B cell (primary cell): ENCODE results near the gene TCIRG1. TPM values are rescaled to one million over a fixed set of nuclear protein-coding genes. Genes with fewer than 3 reads are reported as not detected.
A peak's percentile ranks its signal among the peaks of the same experiment; 100 is the strongest.
"Not testable (repeated sequence)": the region's sequence is repeated elsewhere in the genome, so short reads cannot be mapped to it uniquely, and the experiment has no call there.

ENCODE experiments used
- ATAC-seq: fragments of 200-7000 bp; cut with Tn5 transposase; one replicate; pipeline ENCODE4 v1.10.0; 2021; ENCODE audit warnings: low read depth, mild to moderate bottlenecking, moderate number of reproducible peaks, moderate library complexity
- CTCF ChIA-PET: fragments of 350-600 bp; sonication (Branson Sonifier 250); formaldehyde crosslinking; loops from one replicate; lab custom pipeline; 2021; ENCODE audit warnings: antibody characterized with exemption, inconsistent platforms; lab: Charles Lee
- POLR2A ChIA-PET: fragments of 350-600 bp; sonication (Branson Sonifier 250); formaldehyde crosslinking; loops from one replicate; lab custom pipeline; 2021; ENCODE audit warnings: antibody characterized with exemption; lab: Charles Lee
- DNase-seq: peaks from one replicate; pipeline ENCODE4 v3.0.0; 2013
- H2AFZ ChIP-seq: 2 replicates; pipeline ENCODE4 v1.6.1; 2012; ENCODE audit warnings: mild to moderate bottlenecking, low read depth, low read length; ENCODE audit not compliant: insufficient read depth, poor library complexity, severe bottlenecking
- H3K27ac ChIP-seq, 2 donors: 1 replicate in 1 of 2; 2 replicates in 1 of 2; pipeline ENCODE4 v1.5.1; 2012 to 2013; ENCODE audit warnings: low read length in 2 of 2, mild to moderate bottlenecking in 2 of 2, moderate library complexity in 1 of 2
- H3K27me3 ChIP-seq, 4 experiments: fragments of 200-600 bp in 1 of 4; sonication (generic) in 1 of 4; replicated peaks in 1 of 4; 1 replicate in 2 of 4; 2 replicates in 2 of 4; pipeline versions ENCODE4 v1.6.1 to v1.7.0; 2013 to 2016; ENCODE audit warnings: low read length in 3 of 4, mild to moderate bottlenecking in 2 of 4, mixed read lengths in 1 of 4, moderate library complexity in 1 of 4; ENCODE audit not compliant: insufficient read depth in 4 of 4, control insufficient read depth in 3 of 4; ENCODE audit errors: control extremely low read depth in 1 of 4
- H3K36me3 ChIP-seq, 2 experiments: replicated peaks in 1 of 2; 1 replicate in 1 of 2; 2 replicates in 1 of 2; pipeline versions ENCODE4 v1.6.1 to v1.7.1; 2013; ENCODE audit warnings: low read length in 1 of 2; ENCODE audit not compliant: insufficient read depth in 2 of 2, control insufficient read depth in 1 of 2; ENCODE audit errors: control extremely low read depth in 1 of 2, extremely low read depth in 1 of 2
- H3K4me1 ChIP-seq, 2 donors: fragments of 200-600 bp in 1 of 2; sonication (generic) in 1 of 2; 1 replicate in 1 of 2; 2 replicates in 1 of 2; pipeline versions ENCODE4 v1.5.1 to v1.6.1; 2013 to 2017; ENCODE audit warnings: low read length in 2 of 2; ENCODE audit not compliant: control insufficient read depth in 2 of 2, insufficient read depth in 2 of 2
- H3K4me2 ChIP-seq: replicated peaks from 2 replicates; pipeline ENCODE3; 2012; ENCODE audit warnings: mild to moderate bottlenecking, low read depth, low read length; ENCODE audit not compliant: poor library complexity, severe bottlenecking
- H3K4me3 ChIP-seq, 5 experiments: fragments of 200-600 bp in 1 of 5; sonication (generic) in 1 of 5; 1 replicate in 3 of 5; 2 replicates in 2 of 5; pipeline versions ENCODE4 v1.5.1 to v1.7.0; 2011 to 2016; ENCODE audit warnings: low read length in 4 of 5, mild to moderate bottlenecking in 4 of 5, low read depth in 2 of 5, control low read depth in 1 of 5, moderate library complexity in 1 of 5; ENCODE audit not compliant: insufficient read depth in 1 of 5; ENCODE audit errors: control extremely low read depth in 1 of 5, extremely low read depth in 1 of 5
- H3K79me2 ChIP-seq: fragments of 200-600 bp; sonication (generic); one replicate; pipeline ENCODE4 v1.6.0; 2016; ENCODE audit warnings: low read length; ENCODE audit not compliant: control insufficient read depth, insufficient read depth
- H3K9ac ChIP-seq: fragments of 200-600 bp; sonication (generic); 2 replicates; pipeline ENCODE4 v1.6.1; 2017; ENCODE audit warnings: mild to moderate bottlenecking, low read length, moderate library complexity
- H3K9me3 ChIP-seq, 3 donors: one replicate each; pipeline versions ENCODE4 v1.6.1 to v1.7.1; 2013; ENCODE audit warnings: low read length in 2 of 3; ENCODE audit not compliant: control insufficient read depth in 2 of 3, insufficient read depth in 1 of 3; ENCODE audit errors: control extremely low read depth in 1 of 3
- H4K20me1 ChIP-seq: 2 replicates; pipeline ENCODE4 v1.6.0; 2012; ENCODE audit warnings: mild to moderate bottlenecking, low read length; ENCODE audit not compliant: insufficient read depth, control insufficient read depth, poor library complexity, severe bottlenecking
- H3K27ac Mint-ChIP-seq: one replicate; pipeline ENCODE4 v1.8.0; 2021; ENCODE audit warnings: mixed read lengths
- H3K27me3 Mint-ChIP-seq: one replicate; pipeline ENCODE4 v1.8.0; 2021; ENCODE audit warnings: mixed read lengths
- H3K4me1 Mint-ChIP-seq: one replicate; pipeline ENCODE4 v1.8.0; 2021; ENCODE audit warnings: mixed read lengths
- H3K4me3 Mint-ChIP-seq: one replicate; pipeline ENCODE4 v1.8.0; 2021; ENCODE audit warnings: mixed read lengths
- H3K9me3 Mint-ChIP-seq: one replicate; pipeline ENCODE4 v1.8.0; 2022; ENCODE audit warnings: mixed read lengths; ENCODE audit not compliant: insufficient read depth
- WGBS: methylation state at CpG from one replicate; pipeline ENCODE4 v1.1.5; 2013; ENCODE audit warnings: missing lambda C conversion rate; ENCODE audit not compliant: insufficient coverage; 5-methylcytosine and 5-hydroxymethylcytosine counted together
- intact Hi-C: fragments of 100-400 bp; cut with micrococcal nuclease; formaldehyde crosslinking; loops from one replicate; pipeline ENCODE4 v1.10.0; 2022
- polyA plus RNA-seq: library from polyadenylated mRNA; depleted of rRNA; stranded (reverse); fragments of >200 nt; gene quantifications from 2 replicates; pipeline ENCODE4 v1.2.3, GENCODE V29; 2012
- total RNA-seq, 2 donors: library from RNA; stranded (reverse); fragments of 120-200 nt in 1 of 2; gene quantifications; 1 replicate in 1 of 2; 2 replicates in 1 of 2; pipeline versions ENCODE4 v1.2.3 to v1.2.4, GENCODE V29; 2013 to 2022
- TF ChIP-seq, protein P1 (sequence below): fragments of 200-600 bp; IDR thresholded peaks from one replicate; pipeline ENCODE4 v1.8.0; 2022; ENCODE audit warnings: antibody characterized with exemption, mild to moderate bottlenecking

The TCIRG1 gene
- total and polyA plus RNA-seq, 2 donors (not counting 1 experiment from before 2014, with no cell fraction given): 305 to 725 TPM

DNA sequence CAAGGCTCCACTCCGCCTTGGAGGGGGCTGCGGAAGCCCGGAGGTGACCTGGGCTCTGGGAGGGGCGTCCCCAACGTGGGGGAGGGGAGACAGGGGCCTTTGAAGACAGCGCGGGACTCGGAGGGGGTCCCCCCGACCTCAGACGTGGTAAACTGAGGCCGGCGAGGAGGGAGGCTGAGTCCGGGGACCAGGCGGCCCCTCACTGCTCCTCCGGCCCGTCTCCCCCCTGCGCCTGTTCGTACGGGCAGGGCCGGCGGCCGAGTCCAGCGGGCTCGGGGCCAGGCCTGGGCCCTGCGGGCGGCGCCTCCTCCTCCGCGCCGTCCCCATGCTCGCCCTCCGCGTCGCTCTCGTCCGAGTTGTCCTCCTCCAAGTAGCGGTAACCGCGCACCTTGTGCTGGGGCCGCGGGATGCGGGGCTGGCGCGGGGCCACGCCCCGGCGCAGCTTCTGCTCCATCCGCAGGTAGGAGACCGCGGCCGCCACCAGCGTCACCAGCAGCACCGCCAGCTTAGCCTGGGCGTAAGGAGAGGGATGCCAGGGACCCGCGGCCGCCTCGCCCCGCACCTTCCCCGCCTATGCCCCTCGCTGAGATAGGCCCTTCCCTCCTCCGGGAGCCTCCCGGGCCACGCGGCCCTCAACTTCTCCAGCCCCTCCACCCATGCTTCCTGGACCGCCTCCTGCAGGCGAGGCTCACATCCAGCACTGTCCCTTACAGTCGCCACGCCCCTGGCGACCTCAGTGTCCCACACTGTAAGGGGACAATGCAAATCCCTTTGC is 47.3 kb upstream of the TCIRG1 start:
- peaks cover 20% of the 10 kb centered on the region for H3K4me1 Mint-ChIP-seq
- H3K4me2 ChIP-seq, H3K9me3 ChIP-seq, H3K4me3 Mint-ChIP-seq, DNase-seq, H3K27ac ChIP-seq, H3K9ac ChIP-seq, H3K27me3 ChIP-seq, H3K27ac Mint-ChIP-seq, POLR2A ChIA-PET, intact Hi-C loops, H3K27me3 Mint-ChIP-seq, ATAC-seq, H3K79me2 ChIP-seq, H3K9me3 Mint-ChIP-seq, H2AFZ ChIP-seq, CTCF ChIA-PET, H3K4me3 ChIP-seq: not testable (repeated sequence)
- 67% methylated on average over 10 of the region's 70 CpGs for WGBS
- H3K36me3 ChIP-seq: peaks cover 3 to 17% of the 10 kb centered on the region in 2 experiments
- H4K20me1 ChIP-seq: peaks cover 27% of the 10 kb centered on the region
- H3K4me1 ChIP-seq: peaks cover 7 to 29% of the 10 kb centered on the region in 2 donors

DNA sequence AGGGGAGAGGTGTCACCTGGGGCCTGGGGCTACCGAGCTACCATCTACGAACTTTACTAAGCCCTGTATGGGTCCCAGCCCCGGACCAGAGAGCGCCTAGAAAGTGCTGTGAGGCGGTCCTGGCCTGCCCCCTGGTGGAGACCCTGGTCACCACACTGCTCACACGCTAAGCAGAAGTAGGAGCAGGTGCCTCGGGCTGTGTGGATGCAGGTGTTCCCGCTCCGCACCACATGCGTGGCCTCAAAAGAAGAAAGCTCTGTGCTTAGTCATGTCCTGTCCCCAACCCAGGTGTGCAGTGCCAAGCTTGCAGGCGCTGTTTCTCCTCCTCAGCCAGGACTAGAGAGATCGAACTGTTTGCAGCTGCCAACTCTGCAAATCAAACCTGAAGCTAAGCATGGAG is 45.0 kb upstream of the TCIRG1 start:
- H3K27me3 ChIP-seq, H3K4me2 ChIP-seq, H3K9ac ChIP-seq, H3K9me3 ChIP-seq, H3K9me3 Mint-ChIP-seq, H3K4me3 ChIP-seq, H3K27me3 Mint-ChIP-seq, H2AFZ ChIP-seq, intact Hi-C loops, H3K27ac ChIP-seq: not testable (repeated sequence)
- H3K4me3 Mint-ChIP-seq: peak overlapping the region; percentile 59
- ATAC-seq (peak; percentile 35), DNase-seq (peak; percentile 81)
- peaks cover 40% of the 10 kb centered on the region for H3K4me1 Mint-ChIP-seq
- WGBS: 21% methylated on average over 12 of the region's 12 CpGs
- Histone ChIP-seq H3K79me2 (peaks cover 30% of the 10 kb centered on the region), H3K4me1 (peaks cover 29 to 52% of the 10 kb centered on the region in 2 donors), H3K36me3 (peaks cover 5 to 39% of the 10 kb centered on the region in 2 experiments), H4K20me1 (peaks cover 49% of the 10 kb centered on the region)
- ChIA-PET POLR2A (interaction anchor here (1.5 kb wide), 1 partner anchor 9 kb away, joined by 12 read pairs; the partner anchor contains the start of gene UNC93B1), CTCF (interaction anchor here (1.1 to 1.9 kb wide), 4 partner anchors 9 to 38 kb away, joined by 5 to 14 read pairs (median 8); partner anchors contain the start of gene ALDH3B1)
- H3K27ac Mint-ChIP-seq: peak overlapping the region; percentile 86
- TF ChIP-seq, protein P1, sequence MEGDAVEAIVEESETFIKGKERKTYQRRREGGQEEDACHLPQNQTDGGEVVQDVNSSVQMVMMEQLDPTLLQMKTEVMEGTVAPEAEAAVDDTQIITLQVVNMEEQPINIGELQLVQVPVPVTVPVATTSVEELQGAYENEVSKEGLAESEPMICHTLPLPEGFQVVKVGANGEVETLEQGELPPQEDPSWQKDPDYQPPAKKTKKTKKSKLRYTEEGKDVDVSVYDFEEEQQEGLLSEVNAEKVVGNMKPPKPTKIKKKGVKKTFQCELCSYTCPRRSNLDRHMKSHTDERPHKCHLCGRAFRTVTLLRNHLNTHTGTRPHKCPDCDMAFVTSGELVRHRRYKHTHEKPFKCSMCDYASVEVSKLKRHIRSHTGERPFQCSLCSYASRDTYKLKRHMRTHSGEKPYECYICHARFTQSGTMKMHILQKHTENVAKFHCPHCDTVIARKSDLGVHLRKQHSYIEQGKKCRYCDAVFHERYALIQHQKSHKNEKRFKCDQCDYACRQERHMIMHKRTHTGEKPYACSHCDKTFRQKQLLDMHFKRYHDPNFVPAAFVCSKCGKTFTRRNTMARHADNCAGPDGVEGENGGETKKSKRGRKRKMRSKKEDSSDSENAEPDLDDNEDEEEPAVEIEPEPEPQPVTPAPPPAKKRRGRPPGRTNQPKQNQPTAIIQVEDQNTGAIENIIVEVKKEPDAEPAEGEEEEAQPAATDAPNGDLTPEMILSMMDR: peak; percentile 60

DNA sequence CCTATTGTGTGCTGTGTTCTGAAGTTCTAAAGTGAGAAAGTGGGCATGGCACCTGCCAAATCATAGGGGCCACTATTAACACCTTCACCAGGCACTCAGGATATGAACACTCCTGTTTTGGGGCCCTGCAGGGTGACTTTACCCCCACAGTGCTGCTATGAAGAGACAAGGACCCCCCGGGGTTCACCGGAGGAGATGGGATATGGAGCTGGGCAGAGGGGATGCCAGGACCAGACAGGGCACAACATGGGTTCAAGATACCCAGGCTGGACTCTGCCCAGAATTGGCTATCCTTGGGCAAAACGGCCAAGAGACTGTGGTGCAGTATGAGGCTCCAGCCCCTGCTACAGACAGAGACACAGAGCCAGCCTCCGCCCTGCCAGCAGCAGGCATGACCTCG is 44.4 kb upstream of the TCIRG1 start:
- H3K27me3 ChIP-seq, H3K27ac ChIP-seq, H3K9ac ChIP-seq, H2AFZ ChIP-seq, H3K27me3 Mint-ChIP-seq, H3K4me2 ChIP-seq, H3K4me3 ChIP-seq, H3K9me3 Mint-ChIP-seq, H3K9me3 ChIP-seq, DNase-seq, ATAC-seq, intact Hi-C loops: not testable (repeated sequence)
- peak overlapping the region; percentile 86 for H3K27ac Mint-ChIP-seq
- ChIA-PET POLR2A (interaction anchor here (1.5 kb wide), 1 partner anchor 9 kb away, joined by 12 read pairs; the partner anchor contains the start of gene UNC93B1), CTCF (interaction anchor here (1.1 to 1.9 kb wide), 4 partner anchors 8 to 38 kb away, joined by 5 to 14 read pairs (median 8); partner anchors contain the start of gene ALDH3B1)
- Histone ChIP-seq H3K36me3 (peaks cover 5 to 45% of the 10 kb centered on the region in 2 experiments), H3K4me1 (peaks cover 35 to 57% of the 10 kb centered on the region in 2 donors), H3K79me2 (peaks cover 36% of the 10 kb centered on the region), H4K20me1 (peaks cover 55% of the 10 kb centered on the region)
- 98% methylated on average over 5 of the region's 5 CpGs for WGBS
- peaks cover 40% of the 10 kb centered on the region for H3K4me1 Mint-ChIP-seq
- H3K4me3 Mint-ChIP-seq: peak overlapping the region; percentile 59
